HG02970 (cell line): Measurements from ENCODE around the gene INPP5D.

ENCODE experiments used
- ATAC-seq: cut with Tn5 transposase; IDR thresholded peaks from one replicate; pipeline ENCODE4 v1.9.1; 2021; ENCODE audit warnings: mild to moderate bottlenecking, moderate library complexity, moderate number of reproducible peaks; ENCODE audit not compliant: unreplicated experiment, low FRiP score

The INPP5D gene

DNA sequence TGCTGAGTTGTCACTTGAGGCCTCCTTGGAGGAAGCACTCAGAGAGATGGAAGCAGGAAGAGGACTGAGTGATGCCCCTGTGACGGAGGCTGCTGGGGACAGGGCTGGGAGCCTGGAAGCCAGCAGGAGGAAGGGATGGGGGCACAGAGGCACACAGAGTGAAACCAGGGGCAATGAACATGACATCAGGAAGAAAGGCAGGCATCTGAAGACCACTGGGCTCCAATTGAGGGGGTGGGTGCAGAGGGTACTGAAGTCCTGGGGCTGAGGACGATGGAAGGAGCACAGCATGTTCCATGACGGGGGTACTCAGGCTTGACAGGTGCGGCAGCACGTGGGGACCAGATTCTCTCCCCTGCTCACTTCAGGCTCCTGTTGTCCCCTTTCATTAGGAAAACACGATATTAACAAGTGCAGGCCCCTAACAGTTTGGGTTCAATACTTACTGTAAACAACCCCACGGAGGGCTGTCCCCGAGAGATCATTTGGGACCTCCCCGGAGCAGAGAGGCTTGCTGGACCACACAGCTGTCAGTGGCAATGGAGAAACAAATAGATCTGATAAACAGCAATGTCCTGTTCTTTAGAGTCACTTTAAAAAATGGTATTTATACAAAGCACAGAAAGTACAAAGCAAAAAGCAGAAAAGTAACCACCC, 8.7 kb downstream of the INPP5D start:
- ATAC-seq: no peak

DNA sequence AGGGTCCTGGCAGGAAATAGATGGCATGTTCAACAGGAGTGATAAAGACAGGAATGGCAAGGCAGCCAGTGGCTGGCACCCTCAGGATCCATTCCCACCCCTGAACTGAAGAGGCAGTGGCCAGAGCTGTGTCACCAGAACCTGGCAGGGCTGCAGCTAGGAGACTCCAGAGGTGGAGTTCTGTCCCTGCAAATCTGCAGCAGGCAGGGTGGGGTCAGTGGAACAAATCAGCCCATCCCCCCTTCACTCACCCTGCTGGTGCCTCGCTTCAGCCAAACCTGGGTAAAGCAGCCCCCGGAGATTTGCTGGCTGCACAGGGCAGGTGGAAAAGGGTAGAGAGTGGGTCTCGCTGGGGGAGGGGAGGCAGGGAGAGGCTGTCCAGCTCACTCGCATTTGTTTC, 12.7 kb downstream of the INPP5D start:
- ATAC-seq: no peak

DNA sequence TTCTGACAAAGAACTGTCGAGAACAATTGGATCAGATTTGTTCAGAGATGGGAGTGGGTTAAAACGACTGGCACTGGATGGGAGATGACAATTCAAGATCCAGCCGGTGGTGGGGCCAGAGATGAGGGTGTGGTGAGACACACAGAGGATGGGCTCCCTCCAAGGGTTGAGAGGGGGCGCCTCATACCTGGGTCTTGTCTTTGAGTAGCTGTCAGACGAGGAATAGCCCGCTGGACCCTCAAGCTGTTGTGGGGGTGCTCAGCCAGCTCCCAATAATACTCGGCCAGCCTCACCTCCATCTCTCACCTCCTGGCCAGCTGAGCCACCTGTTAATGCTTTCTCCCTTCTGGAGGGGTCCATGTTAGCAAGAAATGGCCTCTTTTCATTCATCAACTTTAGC, 14.0 kb downstream of the INPP5D start:
- ATAC-seq: no peak

DNA sequence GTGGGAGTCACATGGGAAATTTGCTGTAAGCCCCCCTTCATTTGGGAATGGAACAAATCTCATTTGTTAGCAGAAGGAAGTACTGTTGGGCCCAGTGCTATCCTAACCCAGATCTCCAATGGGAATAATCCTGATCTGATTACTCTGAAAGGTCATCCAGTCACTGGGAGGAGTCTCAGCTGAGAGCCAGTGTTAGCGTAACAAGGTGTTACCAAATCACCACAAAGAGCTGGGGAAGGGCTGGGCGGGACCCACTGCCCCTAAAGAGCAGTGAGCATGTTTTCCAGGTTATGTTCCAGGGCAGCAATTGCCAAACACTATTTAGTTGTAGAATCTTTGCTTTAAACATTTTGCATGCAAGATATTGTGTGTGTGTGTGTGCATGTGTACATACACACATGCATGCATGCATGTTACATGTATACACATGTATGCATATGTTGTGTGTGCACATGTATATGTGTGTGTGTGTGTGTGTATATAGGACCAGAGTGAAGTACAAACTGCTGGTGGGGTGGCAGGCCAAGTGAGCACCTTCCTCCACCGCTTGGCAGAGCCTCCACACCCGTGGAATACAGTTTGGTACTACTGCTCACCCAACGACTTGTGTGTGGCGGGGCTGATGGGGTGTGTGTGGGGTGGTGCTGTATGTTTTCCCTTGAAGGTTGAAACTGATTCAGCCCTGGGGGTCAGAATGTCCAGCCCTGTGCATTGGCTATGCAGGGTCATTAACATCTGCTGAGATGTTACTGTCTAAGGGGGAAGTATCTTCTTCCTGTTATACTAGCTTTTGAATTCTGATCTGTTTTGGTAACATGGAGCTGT, 15.2 kb downstream of the INPP5D start:
- peak; percentile 5 for ATAC-seq

DNA sequence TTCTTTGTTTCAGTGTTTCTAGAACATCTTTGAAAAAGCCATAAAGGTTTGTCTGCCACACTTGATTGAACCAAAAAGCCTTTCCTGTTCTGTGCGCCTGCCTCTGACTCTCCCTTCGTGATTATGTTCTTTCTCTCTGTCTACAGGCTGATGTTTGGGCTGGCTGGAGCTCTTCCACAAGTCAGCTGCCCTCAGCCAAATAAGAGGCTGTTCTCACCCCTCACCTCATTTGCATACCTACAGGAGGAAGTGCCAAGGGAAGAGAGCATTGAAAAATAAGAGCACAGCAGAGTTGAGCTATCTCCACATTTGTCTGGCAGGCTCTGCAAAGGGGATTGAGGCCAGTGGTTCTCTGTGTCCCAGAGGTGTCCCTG, 15.8 kb downstream of the INPP5D start:
- peak; percentile 41 for ATAC-seq

DNA sequence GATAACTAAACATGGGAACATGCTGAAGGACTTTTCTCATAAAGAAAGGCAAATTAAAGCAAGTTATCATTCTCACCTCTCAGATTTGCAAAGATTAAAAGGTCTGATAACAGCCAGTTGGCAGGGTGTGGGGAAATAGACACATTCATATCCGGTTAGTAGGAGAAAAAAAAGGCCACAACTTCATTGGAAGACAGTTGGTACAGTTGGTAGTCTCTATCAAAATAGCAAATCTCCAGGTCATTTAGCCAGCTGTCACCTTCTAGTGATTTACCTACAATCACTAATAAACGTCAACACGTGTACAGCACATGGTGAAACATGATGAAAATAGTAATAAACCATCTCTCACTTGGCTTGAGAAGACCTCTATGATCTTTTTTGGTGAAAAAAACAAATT, 16.6 kb downstream of the INPP5D start:
- no peak for ATAC-seq

DNA sequence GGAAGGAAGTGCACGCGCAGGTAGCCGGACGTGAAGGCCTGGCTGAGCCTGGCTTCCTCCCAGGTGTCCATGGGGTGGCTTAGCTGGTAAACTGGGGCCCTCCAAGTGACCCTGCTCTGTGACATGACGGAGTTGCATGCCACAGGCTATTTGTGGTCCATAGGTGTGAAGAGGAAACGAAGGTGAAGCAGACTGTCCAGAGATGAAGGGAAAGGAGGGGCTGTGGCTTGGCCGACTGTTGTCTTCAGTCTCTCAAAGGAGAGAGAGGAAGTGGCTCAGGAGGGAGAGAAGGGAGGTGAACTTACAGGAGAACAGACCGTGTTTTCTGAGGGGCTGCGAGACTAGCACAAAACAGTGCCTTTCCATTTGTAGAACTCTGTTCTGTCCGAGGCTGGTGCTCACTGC, 19.3 kb downstream of the INPP5D start:
- ATAC-seq: no peak

DNA sequence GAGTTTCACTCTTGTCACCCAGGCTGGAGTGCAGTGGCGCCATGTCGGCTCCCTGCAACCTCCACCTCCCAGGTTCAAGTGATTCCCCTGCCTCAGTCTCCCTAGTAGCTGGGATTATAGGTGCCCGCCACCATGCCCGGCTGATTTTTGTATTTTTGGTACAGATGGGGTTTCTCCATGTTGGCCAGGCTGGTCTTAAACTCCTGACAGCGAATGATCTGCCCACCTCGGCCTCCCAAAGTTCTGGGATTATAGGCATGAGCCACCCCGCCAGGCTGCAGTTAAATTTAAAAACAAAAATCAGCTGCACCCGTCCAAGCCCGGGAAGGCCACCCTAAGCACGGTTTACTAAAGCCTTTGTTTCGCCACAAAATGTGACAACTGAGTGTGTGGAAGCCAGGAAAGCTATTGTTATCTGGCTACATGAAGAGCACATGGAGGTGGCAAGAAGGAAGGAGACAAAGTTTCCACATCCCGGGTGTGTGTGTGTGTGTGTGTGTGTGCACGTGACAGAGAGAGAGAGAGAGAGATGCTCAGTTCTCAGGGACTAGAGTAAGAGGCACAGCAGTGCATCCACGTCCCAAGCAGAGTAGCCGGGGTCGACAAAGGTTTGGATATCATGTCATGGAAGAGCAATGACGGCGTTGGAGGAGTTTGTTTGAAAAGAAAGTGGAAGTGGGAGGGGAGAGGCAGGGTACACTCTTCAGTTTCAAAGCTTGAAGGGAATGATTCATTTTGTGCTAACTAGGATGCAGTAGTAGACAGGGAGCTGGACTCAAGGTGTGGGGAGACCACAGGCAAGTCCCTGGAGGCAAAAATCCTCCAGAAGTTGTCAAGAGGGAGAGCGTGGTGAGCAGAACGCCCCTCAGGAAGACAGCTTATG, 20.1 kb downstream of the INPP5D start:
- ATAC-seq: no peak

DNA sequence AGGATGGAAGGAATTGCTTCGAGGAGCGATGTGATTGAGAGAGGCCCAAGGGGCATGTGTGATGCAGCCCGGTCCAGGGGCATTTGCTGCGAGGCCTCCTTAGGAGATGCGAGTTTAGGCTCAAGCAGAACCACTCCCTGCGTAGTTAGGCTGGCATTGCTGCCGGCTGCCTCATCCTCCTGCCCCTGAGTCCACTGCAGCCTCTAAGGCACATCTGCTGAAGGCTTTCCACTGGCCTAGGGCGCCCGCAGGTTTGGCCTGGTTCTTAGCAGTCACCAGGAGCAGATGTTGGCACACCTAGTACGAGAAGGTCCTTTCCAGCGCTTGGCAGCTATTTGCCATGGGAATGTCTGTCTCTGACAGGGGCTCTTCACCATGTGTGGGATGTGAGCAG, 20.7 kb downstream of the INPP5D start:
- no peak for ATAC-seq

DNA sequence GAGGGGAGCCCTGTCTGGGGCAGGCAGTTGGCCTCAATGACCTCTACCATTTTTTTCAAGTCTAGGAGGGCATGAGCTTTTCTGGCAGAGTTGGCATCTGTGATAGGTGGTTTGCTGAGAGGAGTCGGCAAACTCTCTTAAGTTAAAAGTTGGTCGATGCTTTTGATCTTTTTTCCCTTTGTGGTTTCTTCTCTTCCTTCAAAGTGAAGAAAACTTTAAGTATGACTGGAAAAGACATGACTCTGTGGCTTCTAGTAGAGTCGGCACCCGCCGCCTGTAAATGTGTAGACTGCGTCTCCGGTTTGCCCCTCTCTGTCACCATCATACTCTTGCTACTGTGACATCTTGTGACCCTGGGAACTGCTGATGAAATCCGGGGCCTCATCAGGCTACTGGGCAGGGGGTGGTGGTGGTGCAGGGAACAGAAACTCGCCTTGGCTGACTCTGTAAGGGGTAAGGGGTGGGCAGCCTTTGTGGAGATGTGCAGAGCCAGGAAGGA, 21.1 kb downstream of the INPP5D start:
- ATAC-seq: no peak

DNA sequence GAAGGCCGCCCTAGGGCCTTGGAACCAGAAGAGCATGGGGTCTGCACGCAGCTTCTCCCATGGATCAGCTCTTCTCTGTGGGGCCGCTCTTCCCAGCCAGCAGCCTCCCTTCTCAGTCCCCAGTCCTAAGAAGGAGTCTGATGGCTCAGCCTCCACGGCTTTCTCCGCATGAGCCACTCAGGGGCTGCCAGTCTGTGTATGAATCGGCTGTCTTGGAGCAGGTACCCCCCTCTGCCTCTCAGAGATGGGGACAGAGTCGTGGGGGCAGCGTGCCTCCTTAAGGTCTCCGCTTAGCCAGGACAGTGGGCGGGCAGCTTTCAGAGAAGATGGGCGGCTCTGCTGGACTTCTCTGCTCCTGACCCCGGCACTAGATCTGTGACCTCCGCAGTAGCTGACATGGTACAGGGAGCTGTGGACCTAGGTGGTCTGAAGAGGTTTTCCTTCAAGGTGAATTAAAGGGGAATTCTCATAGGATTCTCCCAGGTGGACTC, 21.6 kb downstream of the INPP5D start:
- ATAC-seq: peak; percentile 2

DNA sequence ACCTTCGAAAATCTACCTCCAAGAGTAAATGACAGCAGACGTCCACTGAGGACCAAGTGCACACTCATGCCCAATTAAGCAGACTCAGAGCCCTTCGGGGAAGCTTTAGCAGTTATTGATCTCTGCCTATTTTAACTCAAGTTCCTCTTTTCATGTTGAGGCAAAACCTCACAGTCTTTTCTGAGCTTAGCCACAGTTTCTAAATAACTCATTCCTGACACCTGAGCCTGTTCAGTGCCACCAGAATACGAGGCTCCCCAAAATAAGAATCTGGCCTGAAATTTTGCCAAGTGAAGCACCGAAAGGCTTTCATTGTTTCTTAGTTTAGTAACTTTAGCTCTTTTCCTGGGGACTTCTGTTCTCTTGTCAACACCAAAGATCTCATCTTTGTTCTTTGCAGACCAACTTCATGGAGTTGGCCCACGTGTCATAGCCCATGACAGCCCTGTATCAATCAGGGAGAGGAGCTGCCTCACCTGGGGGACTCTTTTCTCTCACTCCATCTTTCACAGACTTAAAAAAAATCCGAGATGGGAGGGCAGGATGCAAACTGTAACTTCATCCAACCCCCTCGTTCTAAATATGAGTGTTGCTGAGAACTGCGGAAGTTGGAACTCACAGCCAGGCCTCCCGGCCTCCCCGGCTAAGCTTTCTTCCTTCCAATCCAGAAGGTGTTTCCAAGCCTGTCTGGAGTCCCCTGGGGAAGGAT, 22.2 kb downstream of the INPP5D start:
- ATAC-seq: peak; percentile 41

DNA sequence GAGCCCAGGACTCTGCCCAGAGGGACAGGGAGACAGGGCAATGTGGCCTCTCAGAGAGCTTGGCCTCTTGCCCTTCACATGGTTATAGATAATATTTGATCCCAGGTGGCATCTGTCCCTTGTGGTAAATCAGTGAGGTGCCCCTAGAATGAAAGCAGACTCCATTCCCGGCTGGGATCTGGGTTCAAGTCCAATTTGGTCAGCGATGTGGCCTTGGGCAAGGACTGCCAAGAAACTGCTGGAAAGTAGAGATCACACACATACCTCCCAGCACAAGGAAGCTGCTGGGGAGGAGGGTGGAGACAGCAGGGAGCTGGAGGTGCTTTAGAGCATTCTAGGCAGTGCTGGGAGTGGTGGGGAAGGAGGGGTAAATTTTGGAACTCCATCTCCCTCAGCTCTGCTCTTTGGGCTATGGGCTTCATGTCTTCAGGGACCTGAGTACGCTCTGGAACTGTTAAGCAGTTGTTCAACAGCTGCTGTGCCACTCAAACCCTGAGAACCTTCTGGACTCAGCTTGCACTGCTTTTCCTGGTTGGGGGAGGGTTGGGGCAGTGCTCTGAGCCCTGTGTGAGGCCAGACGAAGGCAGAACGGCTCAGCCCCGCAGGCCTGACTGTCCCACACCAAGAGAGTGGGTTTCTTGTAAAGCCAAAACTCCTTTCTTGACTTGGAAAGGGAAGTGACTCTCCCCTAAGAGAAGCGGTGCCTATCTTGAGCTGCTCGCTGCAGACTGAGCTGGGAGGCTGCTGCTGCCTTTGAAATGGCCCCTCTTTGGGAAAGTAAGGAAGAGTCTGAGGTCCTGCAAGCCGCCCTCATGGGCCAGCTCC, 23.0 kb downstream of the INPP5D start:
- no peak for ATAC-seq

DNA sequence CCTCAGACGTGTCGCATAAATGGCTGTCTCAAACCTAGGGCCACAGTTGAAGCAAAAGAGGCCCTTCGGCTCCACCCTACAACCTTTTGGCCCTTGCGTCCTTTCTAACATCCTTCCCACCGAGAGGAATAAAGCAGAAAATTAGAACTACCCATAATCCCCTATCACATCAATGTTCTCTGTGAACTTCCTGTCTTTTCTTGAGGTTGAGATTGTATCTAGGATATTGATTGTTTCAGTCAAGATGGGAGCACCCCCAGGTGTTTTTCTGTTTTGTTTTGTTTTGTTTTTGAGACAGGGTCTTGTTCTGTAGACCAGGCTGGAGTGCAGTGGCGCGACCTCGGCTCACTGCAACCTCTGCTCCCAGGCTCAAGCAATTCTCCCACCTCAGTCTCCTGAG, 23.6 kb downstream of the INPP5D start:
- ATAC-seq: no peak

DNA sequence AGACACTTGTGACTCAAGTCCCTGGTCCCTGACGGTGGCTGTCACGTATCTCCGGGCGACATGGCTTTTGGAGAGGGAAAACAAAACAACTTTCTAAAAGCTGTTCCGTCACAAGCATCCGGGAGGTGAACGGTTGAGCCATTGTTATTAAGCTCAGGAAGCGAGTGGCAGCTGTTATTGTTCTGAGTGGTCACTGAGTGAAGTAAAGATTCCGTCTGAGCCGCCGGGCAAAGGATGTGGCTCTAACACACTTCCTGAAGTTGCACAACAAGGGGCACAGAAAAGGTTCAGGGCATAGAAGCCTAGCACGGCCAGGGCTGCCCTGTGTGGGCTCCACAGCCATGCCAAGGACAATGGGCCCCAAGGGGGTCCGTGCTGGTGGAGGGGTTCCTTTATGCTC, 24.3 kb downstream of the INPP5D start:
- no peak for ATAC-seq

DNA sequence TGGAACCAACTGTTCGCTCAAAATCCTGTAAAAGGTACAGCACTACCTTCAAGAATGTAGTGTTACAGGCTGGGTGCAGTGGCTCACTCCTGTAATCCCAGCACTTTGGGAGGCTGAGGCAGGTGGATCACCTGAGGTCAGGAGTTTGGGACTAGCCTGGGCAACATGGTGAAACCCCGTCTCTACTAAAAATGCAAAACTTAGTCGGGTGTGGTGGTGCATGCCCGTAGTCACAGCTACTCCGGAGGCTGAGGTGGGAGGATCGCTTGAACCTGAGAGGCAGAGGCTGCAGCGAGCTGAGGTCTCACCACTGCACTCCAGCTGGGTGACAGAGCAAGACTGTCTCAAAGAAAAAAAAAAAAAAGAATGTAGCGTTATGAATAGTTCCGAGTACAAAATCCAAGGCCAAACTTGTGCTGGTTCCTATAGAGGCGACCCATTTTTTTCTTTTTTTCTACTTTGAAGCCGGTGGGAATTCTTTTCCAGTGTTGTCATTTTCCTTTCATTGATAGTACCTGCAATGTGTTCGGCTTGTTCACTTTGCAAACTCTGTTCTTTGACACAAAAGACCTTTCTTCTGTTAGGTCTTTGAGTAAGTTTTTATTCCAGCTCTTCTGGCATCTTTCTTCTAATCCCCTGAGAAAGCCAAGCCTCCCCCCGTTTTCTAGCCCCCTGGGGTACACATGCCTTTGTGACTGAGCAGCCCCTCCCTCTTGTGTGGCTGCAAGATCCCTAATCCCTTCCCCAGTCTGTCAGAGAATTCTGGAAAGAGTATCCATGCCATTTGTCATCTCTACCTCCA, 25.1 kb downstream of the INPP5D start:
- ATAC-seq: no peak

DNA sequence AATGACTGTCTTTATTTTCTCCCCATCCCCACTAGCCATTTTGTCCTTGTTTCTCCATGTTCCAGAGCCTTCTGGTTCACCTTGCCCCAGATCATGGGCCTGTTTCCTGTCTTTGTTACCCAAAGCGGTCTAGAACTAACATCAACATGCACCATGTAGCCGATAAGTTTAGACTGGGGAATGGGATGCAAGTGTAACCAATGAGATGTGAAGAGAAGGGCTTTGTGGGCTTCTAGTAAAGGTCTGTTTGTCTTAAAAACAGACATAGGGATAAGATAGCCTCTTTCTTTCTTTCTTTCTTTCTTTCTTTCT, 25.7 kb downstream of the INPP5D start:
- no peak for ATAC-seq

DNA sequence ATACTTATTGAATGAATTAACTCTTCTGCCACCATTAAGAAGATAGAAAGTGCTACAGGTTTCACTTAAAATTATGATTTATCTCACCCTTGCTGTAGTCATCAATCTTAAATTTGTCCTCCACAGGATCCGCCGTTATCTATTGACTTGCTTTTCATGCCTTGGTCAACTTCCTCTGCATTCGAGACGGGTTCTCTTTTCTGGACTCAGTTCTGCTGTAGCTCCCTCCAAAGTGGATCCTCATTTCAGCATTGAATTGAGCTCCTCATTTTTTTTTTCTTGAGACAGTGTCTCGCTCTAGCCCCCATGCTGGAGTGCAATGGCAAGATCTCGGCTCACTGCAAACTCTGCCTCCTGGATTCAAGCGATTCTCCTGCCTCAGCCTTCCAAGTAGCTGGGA, 27.6 kb downstream of the INPP5D start:
- ATAC-seq: no peak

DNA sequence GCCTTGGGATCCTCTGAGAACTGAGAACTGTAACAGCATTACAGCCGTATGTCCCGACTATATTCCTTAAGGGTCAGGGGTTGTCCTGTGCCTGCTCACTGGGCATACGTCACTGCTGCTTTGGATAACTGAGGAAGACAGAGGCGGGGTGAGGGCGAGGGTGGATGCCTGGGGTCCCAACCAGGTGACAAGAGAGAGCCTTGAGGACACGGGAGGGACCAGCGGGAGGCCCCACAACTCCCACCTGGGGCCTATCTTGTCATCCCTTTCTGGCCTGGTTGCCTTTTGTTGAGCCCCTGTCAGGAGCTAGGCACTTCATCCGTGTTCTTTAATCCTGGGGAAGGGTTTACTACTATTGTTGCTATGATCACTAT, 28.8 kb downstream of the INPP5D start:
- no peak for ATAC-seq
